SK-N-SH treated with all-trans-retinoic acid at 6 μM for 48 hours (cell line): ENCODE measurements around the gene TEFM.

Experiments
- ATAC-seq: fragments of 200-7000 bp; cut with Tn5 transposase; 3 replicates; pipeline ENCODE4 v1.9.1; 2020; ENCODE audit warnings: mild to moderate bottlenecking, moderate library complexity
- ARNTL ChIP-seq: fragments of 450-650 bp; formaldehyde crosslinking; IDR thresholded peaks from 2 replicates; pipeline ENCODE4 v1.5.0; 2020; ENCODE audit warnings: low read depth, mild to moderate bottlenecking, moderate library complexity, borderline replicate concordance
- BACH2 ChIP-seq: fragments of 250-450 bp; sonication (Bioruptor Pico); IDR thresholded peaks from 2 replicates; pipeline ENCODE4 v1.9.0; 2021; ENCODE audit warnings: mild to moderate bottlenecking, borderline replicate concordance
- CREB5 ChIP-seq: fragments of 250-450 bp; sonication (Bioruptor Pico); IDR thresholded peaks from 2 replicates; pipeline ENCODE4 v1.5.1; 2020; ENCODE audit warnings: low read depth, mild to moderate bottlenecking, moderate library complexity
- CSRNP3 ChIP-seq: fragments of 250-450 bp; sonication (Bioruptor Pico); IDR thresholded peaks from 2 replicates; pipeline ENCODE4 v1.5.1; 2021; ENCODE audit warnings: mild to moderate bottlenecking, moderate library complexity
- ESRRG ChIP-seq: fragments of 250-450 bp; sonication (Bioruptor Pico); IDR thresholded peaks from 2 replicates; pipeline ENCODE4 v1.6.1; 2021; ENCODE audit warnings: mild to moderate bottlenecking
- GLIS3 ChIP-seq: fragments of 250-450 bp; sonication (Bioruptor Pico); IDR thresholded peaks from 2 replicates; pipeline ENCODE4 v1.5.0; 2020; ENCODE audit warnings: mild to moderate bottlenecking, moderate library complexity
- PPARA ChIP-seq: fragments of 250-450 bp; sonication (Bioruptor Pico); IDR thresholded peaks from 2 replicates; pipeline ENCODE4 v1.5.0; 2020; ENCODE audit warnings: mild to moderate bottlenecking, borderline replicate concordance
- SNAI2 ChIP-seq: fragments of 250-450 bp; sonication (Bioruptor Pico); IDR thresholded peaks from 2 replicates; pipeline ENCODE4 v1.5.0; 2020; ENCODE audit warnings: mild to moderate bottlenecking, moderate library complexity
- TCF4 ChIP-seq: fragments of 250-450 bp; sonication (Bioruptor Pico); IDR thresholded peaks from 2 replicates; pipeline ENCODE4 v1.8.0; 2021; ENCODE audit warnings: mild to moderate bottlenecking, moderate library complexity, borderline replicate concordance
- TOX ChIP-seq: fragments of 250-450 bp; sonication (Bioruptor Pico); IDR thresholded peaks from 2 replicates; pipeline ENCODE4 v1.8.0; 2021; ENCODE audit warnings: mild to moderate bottlenecking, moderate library complexity, borderline replicate concordance
- TSHZ2 ChIP-seq: fragments of 250-450 bp; sonication (Bioruptor Pico); IDR thresholded peaks from 2 replicates; pipeline ENCODE4 v1.5.0; 2020; ENCODE audit warnings: mild to moderate bottlenecking, moderate library complexity
- ZFP3 ChIP-seq: fragments of 250-450 bp; sonication (Bioruptor Pico); IDR thresholded peaks from 2 replicates; pipeline ENCODE4 v1.5.0; 2020; ENCODE audit warnings: mild to moderate bottlenecking, moderate library complexity
- ZFP30 ChIP-seq: fragments of 450-650 bp; formaldehyde crosslinking; IDR thresholded peaks from 2 replicates; pipeline ENCODE4 v1.5.0; 2022; ENCODE audit warnings: mild to moderate bottlenecking, moderate library complexity
- ZNF565 ChIP-seq: fragments of 450-650 bp; formaldehyde crosslinking; conservative IDR thresholded peaks from 2 replicates; pipeline ENCODE4 v1.5.0; 2020; ENCODE audit warnings: low read depth, mild to moderate bottlenecking, moderate library complexity
- ZNF70 ChIP-seq: fragments of 450-650 bp; formaldehyde crosslinking; IDR thresholded peaks from 2 replicates; pipeline ENCODE4 v1.5.0; 2020; ENCODE audit warnings: mild to moderate bottlenecking, moderate library complexity
- ZNF8 ChIP-seq: fragments of 450-650 bp; formaldehyde crosslinking; IDR thresholded peaks from 2 replicates; pipeline ENCODE4 v1.5.0; 2020; ENCODE audit warnings: mild to moderate bottlenecking, moderate library complexity

TEFM gene

GRCh38 chr17:30858556-30859250, 47.3 kb downstream of the TEFM start:
- no peak for ATAC-seq
- TF ChIP-seq ZNF8 (CRISPR knock-in tag) (no peak), ESRRG (CRISPR knock-in tag) (no peak), ZFP3 (CRISPR knock-in tag) (no peak), TOX (CRISPR knock-in tag) (no peak), TSHZ2 (CRISPR knock-in tag) (no peak), ARNTL (CRISPR knock-in tag) (no peak), GLIS3 (CRISPR knock-in tag) (no peak), TCF4 (CRISPR knock-in tag) (no peak), PPARA (CRISPR knock-in tag) (no peak), ZNF70 (CRISPR knock-in tag) (no peak), ZFP30 (CRISPR knock-in tag) (no peak)

GRCh38 chr17:30854146-30854545, 51.9 kb downstream of the TEFM start:
- TF ChIP-seq ZNF8 (CRISPR knock-in tag) (no peak), PPARA (CRISPR knock-in tag) (no peak), TCF4 (CRISPR knock-in tag) (no peak), ZFP30 (CRISPR knock-in tag) (no peak), CREB5 (CRISPR knock-in tag) (no peak), SNAI2 (CRISPR knock-in tag) (no peak), BACH2 (no peak), TSHZ2 (CRISPR knock-in tag) (no peak), ZNF565 (no peak), ZFP3 (CRISPR knock-in tag) (no peak), CSRNP3 (CRISPR knock-in tag) (no peak)
- ATAC-seq = no peak
